HTERT RPE-1 (cell line): Measurements from ENCODE around the gene TMBIM1.

Experiments
- in situ Hi-C: fragments of 300-500 bp; cut with MboI; formaldehyde crosslinking; loops from 4 replicates; pipeline ENCODE4 v1.14.3; 2020; ENCODE audit warnings: low sequenced_read_pairs

Gene TMBIM1

DNA sequence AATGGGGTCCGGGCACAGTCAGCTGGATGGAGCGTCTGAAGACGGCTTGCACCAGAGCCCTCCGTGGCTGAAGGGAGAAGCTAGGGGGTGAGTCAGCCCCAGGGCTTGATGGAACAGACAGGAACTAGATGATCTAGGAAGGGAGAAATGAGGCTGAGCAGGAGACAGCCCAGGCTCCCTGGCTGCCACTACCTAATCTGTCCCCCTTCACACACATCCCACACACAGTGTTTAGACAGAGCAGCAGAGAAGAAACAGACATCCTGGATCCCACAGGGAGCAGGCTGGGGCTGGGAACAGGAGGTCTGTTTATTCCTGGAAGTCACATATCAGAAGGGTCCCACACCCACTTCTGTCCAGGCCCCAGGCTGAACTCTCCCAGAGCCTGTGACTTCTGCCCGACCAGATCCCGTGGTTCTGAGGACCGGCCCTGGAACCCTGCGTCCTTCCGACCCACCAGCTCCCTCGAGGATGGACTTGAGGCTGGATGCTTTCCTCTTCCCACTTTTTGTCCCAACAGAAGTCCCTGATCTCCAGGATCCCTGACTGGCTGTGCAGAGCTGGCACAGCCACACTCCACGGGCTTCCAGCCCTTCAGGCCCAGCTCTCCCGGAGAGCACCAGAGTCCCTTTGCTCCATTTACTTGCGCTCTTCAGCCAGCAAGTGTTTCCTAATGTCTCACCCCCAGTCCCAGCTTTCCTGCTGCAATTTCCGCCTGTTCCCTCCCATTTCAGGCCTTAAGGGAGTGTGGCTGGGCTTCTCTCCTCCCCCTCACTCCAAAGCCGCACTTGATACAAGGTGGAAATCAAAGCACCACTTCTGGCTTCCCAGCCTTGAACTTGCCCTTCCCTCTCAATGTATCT, 33.0 kb downstream of the TMBIM1 start:
- in situ Hi-C loops: no loop called here

GRCh38 chr2:218257390-218257981, 34.8 kb downstream of the TMBIM1 start:
- in situ Hi-C loops: no loop called here

DNA sequence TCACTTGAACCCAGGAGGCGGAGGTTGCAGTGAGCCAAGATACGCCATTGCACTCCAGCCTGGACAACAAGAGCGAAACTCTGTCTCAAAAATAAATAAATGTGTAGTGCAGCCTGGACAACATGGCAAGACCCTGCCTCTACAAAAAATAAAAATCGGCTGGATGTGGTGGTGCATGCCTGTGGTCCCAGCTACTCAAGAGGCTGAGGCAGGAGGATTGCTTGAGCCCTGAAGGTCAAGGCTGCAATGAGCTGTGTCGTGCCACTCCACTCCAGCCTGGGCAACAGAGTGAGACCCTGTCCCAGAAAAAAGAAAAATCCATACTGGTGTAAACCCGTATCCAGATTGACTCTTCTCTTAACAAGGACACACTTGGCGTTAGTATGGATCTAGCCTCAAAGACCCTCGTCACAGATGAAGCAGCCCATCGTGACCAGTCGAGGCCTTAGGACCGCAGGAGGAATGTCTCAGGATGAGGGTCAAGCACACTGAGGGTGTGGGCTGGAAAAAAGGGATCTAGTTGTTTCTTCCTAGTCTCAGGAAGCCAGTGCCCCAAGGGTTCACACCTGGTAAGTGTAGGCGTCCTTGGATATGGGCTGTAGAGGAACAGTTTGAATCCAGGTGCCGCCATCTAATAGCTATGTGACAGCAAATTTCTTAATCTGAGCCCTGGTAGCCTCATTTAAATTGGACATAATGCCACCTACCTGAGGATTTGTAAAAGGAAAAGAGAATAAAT, 35.5 kb downstream of the TMBIM1 start:
- in situ Hi-C loops: no loop called here

- in situ Hi-C loops: no loop called here
These were observed 36.9 kb downstream of the TMBIM1 start for GRCh38 chr2:218255446-218255845.

- in situ Hi-C loops: no loop called here
These were observed 39.1 kb downstream of the TMBIM1 start for GRCh38 chr2:218253232-218253625.

- in situ Hi-C loops: no loop called here
These were observed 39.6 kb downstream of the TMBIM1 start for GRCh38 chr2:218252509-218253231.

DNA sequence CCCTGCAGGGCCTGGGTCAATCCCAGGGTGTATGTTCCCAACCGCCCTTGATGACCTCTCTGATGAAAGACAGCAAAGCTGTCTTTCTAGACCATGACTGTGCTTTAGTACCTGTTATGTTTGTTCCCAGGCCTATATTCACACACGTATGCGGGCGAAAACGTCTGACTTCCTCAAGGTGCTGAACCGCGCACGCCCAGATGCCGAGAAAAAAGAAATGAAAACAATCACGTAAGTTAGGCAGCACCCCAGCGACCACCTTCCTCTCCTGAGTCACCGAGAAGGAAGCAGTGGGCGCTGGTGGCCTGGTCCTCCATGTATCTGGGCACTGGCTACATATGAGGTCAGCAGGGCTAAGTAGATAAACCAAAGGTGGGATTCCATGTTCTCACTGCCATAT, 42.6 kb downstream of the TMBIM1 start:
- in situ Hi-C loops: no loop called here

DNA sequence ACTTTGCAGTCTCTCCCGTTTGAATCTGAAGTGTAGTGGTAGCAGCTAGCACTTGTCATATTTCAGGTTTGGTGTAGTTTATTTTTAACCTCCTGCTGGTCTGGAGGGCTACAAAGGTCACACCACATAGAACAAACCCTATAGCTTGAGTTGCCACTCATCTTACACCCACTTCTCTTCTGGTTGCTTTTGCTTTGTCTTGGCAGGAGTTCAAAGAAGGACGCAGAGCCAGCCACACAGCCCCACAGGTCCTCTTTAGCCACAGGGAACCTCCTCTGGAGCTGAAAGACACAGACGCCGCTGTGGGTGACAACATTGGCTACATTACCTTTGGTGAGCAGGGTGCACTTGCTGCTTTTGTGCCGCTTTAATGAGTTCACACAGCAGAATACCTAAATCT, 47.1 kb downstream of the TMBIM1 start:
- in situ Hi-C loops: no loop called here

GRCh38 chr2:218244665-218245064, 47.6 kb downstream of the TMBIM1 start:
- in situ Hi-C loops: no loop called here

DNA sequence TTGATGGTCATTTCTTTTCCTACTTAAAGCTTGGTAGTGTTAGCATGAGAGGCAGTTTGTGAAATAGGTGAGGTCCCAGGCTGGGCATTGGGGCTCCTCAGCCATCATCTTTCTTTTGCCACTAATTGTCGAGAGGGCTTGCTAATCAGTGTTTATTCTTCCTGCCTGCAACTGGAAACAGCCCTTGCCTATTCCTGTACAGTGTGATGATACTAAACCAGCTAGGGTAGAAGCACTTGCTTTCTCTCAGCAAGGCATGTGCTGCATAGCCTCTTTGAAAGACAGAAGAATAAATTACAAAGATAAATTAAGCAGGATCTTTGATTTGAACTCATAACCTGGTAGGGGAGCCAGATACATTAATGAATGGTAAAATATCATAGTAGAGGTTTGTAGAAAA, 48.1 kb downstream of the TMBIM1 start:
- in situ Hi-C loops: no loop called here

GRCh38 chr2:218238887-218239286, 53.4 kb downstream of the TMBIM1 start:
- in situ Hi-C loops: no loop called here

- in situ Hi-C loops: no loop called here
These were observed 55.5 kb downstream of the TMBIM1 start for GRCh38 chr2:218236829-218237228.

- in situ Hi-C loops: no loop called here
These were observed 57.3 kb downstream of the TMBIM1 start for GRCh38 chr2:218235017-218235416.

GRCh38 chr2:218234521-218234920, 57.8 kb downstream of the TMBIM1 start:
- in situ Hi-C loops: no loop called here

- in situ Hi-C loops: no loop called here
These were observed 58.8 kb downstream of the TMBIM1 start for GRCh38 chr2:218233543-218233942.

- in situ Hi-C loops: no loop called here
These were observed 61.4 kb downstream of the TMBIM1 start for GRCh38 chr2:218230882-218231281.

DNA sequence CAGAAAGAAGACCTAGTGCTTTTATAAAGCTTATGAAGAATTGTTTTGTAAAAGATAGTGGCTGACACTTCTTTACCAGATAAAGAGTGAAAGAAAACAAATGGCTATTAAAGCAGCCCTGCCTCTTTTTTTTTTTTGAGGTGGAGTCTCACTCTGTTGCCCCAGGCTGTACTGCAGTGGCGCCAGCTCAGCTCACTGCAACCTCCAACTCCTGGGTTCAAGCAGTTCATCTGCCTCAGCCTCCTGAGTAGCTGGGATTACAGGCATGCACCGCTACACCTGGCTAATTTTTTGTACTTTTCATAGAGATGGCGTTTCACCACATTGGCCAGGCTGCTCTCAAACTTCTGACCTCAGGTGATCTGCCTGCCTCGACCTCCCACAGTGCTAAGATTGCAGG, 62.5 kb downstream of the TMBIM1 start:
- in situ Hi-C loops: no loop called here

DNA sequence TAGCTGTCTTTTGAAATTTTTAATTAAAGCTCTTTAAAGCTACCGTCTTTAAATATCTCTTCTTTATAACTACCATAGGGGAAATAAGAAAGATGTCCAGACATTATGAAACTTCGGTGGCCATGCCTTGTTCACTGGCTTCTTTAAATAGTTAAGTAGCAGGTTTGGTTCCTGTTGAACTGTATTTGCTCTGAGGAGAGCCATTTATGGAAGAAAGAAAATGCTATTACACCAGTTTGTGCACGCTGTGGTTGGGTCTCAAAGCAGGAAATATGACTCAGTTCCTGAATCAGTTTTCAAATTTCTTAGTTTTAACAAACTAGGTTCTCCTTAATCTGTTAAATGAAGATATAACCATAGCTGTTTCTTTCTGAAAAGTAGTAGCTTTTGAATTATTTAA, 63.1 kb downstream of the TMBIM1 start:
- in situ Hi-C loops: no loop called here

- in situ Hi-C loops: no loop called here
These were observed 63.8 kb downstream of the TMBIM1 start for GRCh38 chr2:218228366-218229090.

- in situ Hi-C loops: no loop called here
These were observed 65.4 kb downstream of the TMBIM1 start for GRCh38 chr2:218226903-218227302.
